ENCODE measurements around the gene C4A.
"Not testable (repeated sequence)": the region's sequence is repeated elsewhere in the genome, so short reads cannot be mapped to it uniquely, and the experiment has no call there.

Gene C4A

GRCh38 chr6:31980195-31980876 is 1.5 kb upstream of the C4A start:
- H3K27me3 Mint-ChIP-seq (ENCODE audit: low read depth); H3K4me1 Mint-ChIP-seq (ENCODE audit: low read depth); DNase-seq (ENCODE audit: low spot score); H3K36me3 Mint-ChIP-seq (ENCODE audit: low read depth); H3K9me3 Mint-ChIP-seq; H3K4me3 Mint-ChIP-seq: not testable (repeated sequence)
- peak overlapping the region; percentile 68 for H3K27ac Mint-ChIP-seq

DNA sequence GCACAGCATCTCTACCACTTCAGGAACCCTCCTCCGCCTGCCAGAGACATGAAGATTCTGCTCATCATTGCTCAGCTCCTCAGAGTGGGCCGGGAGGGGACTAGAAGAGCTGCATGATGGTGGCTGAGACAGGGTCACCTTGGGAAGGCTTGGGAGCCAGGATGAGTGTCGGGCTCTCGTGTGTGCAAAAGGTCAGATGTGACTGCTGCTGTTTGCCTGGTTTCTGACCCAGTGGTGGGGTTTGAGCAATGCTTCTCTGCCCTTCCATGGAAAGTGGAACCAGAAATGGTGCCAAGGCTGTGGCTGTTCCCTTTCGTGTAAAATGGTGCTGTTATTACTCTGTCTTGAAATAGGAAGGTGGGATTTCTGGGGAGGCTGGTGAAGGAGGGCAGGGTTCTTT is 859 bp upstream of the C4A start:
- H3K4me3 Mint-ChIP-seq; H3K27me3 Mint-ChIP-seq (ENCODE audit: low read depth); H3K36me3 Mint-ChIP-seq (ENCODE audit: low read depth); H3K9me3 Mint-ChIP-seq; H3K4me1 Mint-ChIP-seq (ENCODE audit: low read depth); H3K27ac Mint-ChIP-seq; DNase-seq (ENCODE audit: low spot score): not testable (repeated sequence)

DNA sequence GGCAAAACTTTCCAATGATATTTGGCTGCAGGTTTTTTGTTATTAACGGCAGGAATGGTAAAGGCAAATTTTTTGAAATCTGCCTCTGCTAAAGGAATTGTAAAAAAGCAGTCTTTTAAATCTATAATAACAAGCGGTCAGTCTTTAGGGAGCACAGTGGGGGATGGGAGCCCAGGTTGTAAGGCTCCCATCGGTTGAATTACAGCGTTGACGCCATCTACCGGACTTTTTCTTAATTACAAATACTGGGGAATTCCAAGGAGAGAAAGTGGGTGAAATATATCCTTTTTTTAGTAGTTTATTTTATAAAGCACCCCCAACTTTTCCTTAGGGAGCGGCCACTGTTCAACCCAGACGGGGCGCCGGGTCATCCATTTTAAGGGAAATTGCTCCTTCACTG is 7.5 kb downstream of the C4A start:
- H3K36me3 Mint-ChIP-seq (ENCODE audit: low read depth); H3K9me3 Mint-ChIP-seq; H3K4me3 Mint-ChIP-seq; H3K27me3 Mint-ChIP-seq (ENCODE audit: low read depth); H3K27ac Mint-ChIP-seq; DNase-seq (ENCODE audit: low spot score); H3K4me1 Mint-ChIP-seq (ENCODE audit: low read depth): not testable (repeated sequence)

- not testable (repeated sequence) for H3K27me3 Mint-ChIP-seq (ENCODE audit: low read depth); DNase-seq (ENCODE audit: low spot score); H3K4me3 Mint-ChIP-seq
These were observed 12.6 kb downstream of the C4A start for GRCh38 chr6:31994421-31994820.

GRCh38 chr6:31996385-31996784 is 14.5 kb downstream of the C4A start:
- H3K27me3 Mint-ChIP-seq (ENCODE audit: low read depth); H3K4me1 Mint-ChIP-seq (ENCODE audit: low read depth); H3K4me3 Mint-ChIP-seq: not testable (repeated sequence)

More at GRCh38 chr6:31994421-31994820, 12.6 kb downstream of the C4A start:
- not testable (repeated sequence) for H3K27ac Mint-ChIP-seq; H3K36me3 Mint-ChIP-seq (ENCODE audit: low read depth); H3K9me3 Mint-ChIP-seq; H3K4me1 Mint-ChIP-seq (ENCODE audit: low read depth)

GRCh38 chr6:32002546-32003268 is 20.9 kb downstream of the C4A start:
- not testable (repeated sequence) for H3K27me3 Mint-ChIP-seq (ENCODE audit: low read depth); H3K4me1 Mint-ChIP-seq (ENCODE audit: low read depth); H3K4me3 Mint-ChIP-seq; H3K27ac Mint-ChIP-seq; H3K9me3 Mint-ChIP-seq; H3K36me3 Mint-ChIP-seq (ENCODE audit: low read depth); DNase-seq (ENCODE audit: low spot score)

More at GRCh38 chr6:31996385-31996784, 14.5 kb downstream of the C4A start:
- not testable (repeated sequence) for H3K9me3 Mint-ChIP-seq; H3K36me3 Mint-ChIP-seq (ENCODE audit: low read depth); H3K27ac Mint-ChIP-seq; DNase-seq (ENCODE audit: low spot score)

GRCh38 chr6:32003301-32003700 is 21.4 kb downstream of the C4A start:
- not testable (repeated sequence) for DNase-seq (ENCODE audit: low spot score); H3K27me3 Mint-ChIP-seq (ENCODE audit: low read depth); H3K27ac Mint-ChIP-seq; H3K36me3 Mint-ChIP-seq (ENCODE audit: low read depth); H3K4me3 Mint-ChIP-seq; H3K4me1 Mint-ChIP-seq (ENCODE audit: low read depth); H3K9me3 Mint-ChIP-seq

DNA sequence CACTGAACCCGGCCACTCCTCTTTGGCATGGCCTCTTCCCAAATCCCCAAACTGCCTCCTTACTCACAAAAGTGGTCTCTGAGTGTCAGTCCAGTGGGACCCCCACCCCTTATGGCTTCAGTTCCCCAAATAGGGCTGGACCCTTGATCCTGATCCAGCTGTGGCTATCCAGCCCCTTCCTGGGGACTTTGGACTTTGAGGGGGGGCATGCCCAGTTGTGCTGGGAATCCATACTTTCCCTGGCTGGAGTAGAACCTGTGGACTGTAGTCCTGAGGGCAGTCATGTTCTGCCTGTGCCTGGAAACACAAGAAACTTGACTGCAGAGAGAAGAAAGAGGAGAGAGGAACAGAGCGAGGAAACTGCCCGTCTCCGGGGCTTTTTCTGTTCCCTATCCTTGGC is 22.5 kb downstream of the C4A start:
- H3K9me3 Mint-ChIP-seq; H3K36me3 Mint-ChIP-seq (ENCODE audit: low read depth); H3K4me3 Mint-ChIP-seq; H3K4me1 Mint-ChIP-seq (ENCODE audit: low read depth); DNase-seq (ENCODE audit: low spot score); H3K27ac Mint-ChIP-seq; H3K27me3 Mint-ChIP-seq (ENCODE audit: low read depth): not testable (repeated sequence)

GRCh38 chr6:32004864-32005537 is 23.1 kb downstream of the C4A start:
- not testable (repeated sequence) for H3K27me3 Mint-ChIP-seq (ENCODE audit: low read depth); H3K9me3 Mint-ChIP-seq; DNase-seq (ENCODE audit: low spot score); H3K4me1 Mint-ChIP-seq (ENCODE audit: low read depth); H3K4me3 Mint-ChIP-seq; H3K36me3 Mint-ChIP-seq (ENCODE audit: low read depth); H3K27ac Mint-ChIP-seq

DNA sequence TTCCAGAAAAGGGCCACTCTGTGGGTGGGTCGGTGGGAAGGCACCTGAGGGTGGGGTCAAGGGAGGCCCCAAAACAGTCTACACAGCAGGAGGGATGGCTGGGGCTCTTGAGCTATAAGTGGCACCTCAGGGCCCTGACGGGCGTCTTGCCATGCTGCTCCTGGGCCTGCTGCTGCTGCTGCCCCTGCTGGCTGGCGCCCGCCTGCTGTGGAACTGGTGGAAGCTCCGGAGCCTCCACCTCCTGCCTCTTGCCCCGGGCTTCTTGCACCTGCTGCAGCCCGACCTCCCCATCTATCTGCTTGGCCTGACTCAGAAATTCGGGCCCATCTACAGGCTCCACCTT is 23.7 kb downstream of the C4A start:
- not testable (repeated sequence) for H3K27ac Mint-ChIP-seq; H3K27me3 Mint-ChIP-seq (ENCODE audit: low read depth); H3K36me3 Mint-ChIP-seq (ENCODE audit: low read depth); H3K4me3 Mint-ChIP-seq; DNase-seq (ENCODE audit: low spot score); H3K9me3 Mint-ChIP-seq; H3K4me1 Mint-ChIP-seq (ENCODE audit: low read depth)

DNA sequence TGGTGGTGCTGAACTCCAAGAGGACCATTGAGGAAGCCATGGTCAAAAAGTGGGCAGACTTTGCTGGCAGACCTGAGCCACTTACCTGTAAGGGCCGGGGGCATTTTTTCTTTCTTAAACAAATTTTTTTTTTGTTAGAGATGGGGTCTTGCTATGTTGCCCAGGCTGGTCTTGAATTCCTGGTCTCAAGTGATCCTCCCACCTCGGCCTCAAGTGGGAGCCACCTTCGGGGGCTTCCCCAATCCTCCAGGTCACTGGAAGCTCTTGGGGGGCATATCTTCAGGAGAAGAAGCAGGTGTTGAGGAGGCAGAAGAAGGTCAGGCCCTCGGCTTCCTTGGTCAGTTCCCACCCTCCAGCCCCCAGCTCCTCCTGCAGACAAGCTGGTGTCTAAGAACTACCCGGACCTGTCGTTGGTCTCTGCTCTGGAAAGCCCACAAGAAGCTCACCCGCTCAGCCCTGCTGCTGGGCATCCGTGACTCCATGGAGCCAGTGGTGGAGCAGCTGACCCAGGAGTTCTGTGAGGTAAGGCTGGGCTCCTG is 24.2 kb downstream of the C4A start:
- H3K9me3 Mint-ChIP-seq; DNase-seq (ENCODE audit: low spot score); H3K4me1 Mint-ChIP-seq (ENCODE audit: low read depth); H3K27me3 Mint-ChIP-seq (ENCODE audit: low read depth); H3K27ac Mint-ChIP-seq; H3K4me3 Mint-ChIP-seq; H3K36me3 Mint-ChIP-seq (ENCODE audit: low read depth): not testable (repeated sequence)

DNA sequence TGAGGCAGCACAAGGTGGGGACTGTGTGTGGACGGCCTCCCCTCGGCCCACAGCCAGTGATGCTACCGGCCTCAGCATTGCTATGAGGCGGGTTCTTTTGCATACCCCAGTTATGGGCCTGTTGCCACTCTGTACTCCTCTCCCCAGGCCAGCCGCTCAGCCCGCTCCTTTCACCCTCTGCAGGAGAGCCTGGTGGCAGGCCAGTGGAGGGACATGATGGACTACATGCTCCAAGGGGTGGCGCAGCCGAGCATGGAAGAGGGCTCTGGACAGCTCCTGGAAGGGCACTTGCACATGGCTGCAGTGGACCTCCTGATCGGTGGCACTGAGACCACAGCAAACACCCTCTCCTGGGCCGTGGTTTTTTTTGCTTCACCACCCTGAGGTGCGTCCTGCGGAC is 25.2 kb downstream of the C4A start:
- not testable (repeated sequence) for DNase-seq (ENCODE audit: low spot score); H3K4me1 Mint-ChIP-seq (ENCODE audit: low read depth); H3K4me3 Mint-ChIP-seq; H3K27ac Mint-ChIP-seq; H3K9me3 Mint-ChIP-seq; H3K36me3 Mint-ChIP-seq (ENCODE audit: low read depth); H3K27me3 Mint-ChIP-seq (ENCODE audit: low read depth)

DNA sequence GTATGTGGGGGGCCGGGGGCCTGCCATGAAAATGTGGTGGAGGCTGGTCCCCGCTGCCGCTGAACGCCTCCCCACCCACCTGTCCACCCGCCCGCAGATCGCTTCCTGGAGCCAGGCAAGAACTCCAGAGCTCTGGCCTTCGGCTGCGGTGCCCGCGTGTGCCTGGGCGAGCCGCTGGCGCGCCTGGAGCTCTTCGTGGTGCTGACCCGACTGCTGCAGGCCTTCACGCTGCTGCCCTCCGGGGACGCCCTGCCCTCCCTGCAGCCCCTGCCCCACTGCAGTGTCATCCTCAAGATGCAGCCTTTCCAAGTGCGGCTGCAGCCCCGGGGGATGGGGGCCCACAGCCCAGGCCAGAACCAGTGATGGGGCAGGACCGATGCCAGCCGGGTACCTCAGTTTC is 26.2 kb downstream of the C4A start:
- not testable (repeated sequence) for H3K27me3 Mint-ChIP-seq (ENCODE audit: low read depth); H3K9me3 Mint-ChIP-seq; DNase-seq (ENCODE audit: low spot score); H3K27ac Mint-ChIP-seq; H3K4me3 Mint-ChIP-seq; H3K4me1 Mint-ChIP-seq (ENCODE audit: low read depth); H3K36me3 Mint-ChIP-seq (ENCODE audit: low read depth)

DNA sequence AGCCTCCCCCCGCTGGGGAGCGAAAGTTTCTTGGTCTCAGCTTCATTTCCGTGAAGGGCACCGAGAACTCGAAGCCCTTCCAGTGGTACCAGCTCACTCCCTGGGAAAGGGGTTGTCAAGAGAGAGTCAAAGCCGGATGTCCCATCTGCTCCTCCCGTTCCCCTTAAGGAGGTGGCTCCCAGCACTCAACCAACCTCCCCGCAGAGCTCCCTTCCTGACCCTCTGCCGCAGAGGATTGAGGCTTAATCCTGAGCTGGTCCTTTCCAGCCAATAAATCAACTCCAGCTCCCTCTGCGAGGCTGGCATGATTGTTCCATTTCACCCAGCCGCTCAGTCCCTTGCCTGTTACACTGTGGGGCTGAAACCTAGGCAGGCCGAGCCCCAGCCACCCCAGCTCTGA is 26.8 kb downstream of the C4A start:
- DNase-seq (ENCODE audit: low spot score); H3K4me1 Mint-ChIP-seq (ENCODE audit: low read depth); H3K27me3 Mint-ChIP-seq (ENCODE audit: low read depth); H3K4me3 Mint-ChIP-seq; H3K36me3 Mint-ChIP-seq (ENCODE audit: low read depth); H3K27ac Mint-ChIP-seq; H3K9me3 Mint-ChIP-seq: not testable (repeated sequence)
